GM19238 (cell line): ENCODE measurements around the gene ANKRD6.

ENCODE experiments used
- DNase-seq: peaks from one replicate; pipeline ENCODE4 v3.0.0; 2011; ENCODE audit warnings: low spot score; ENCODE audit not compliant: insufficient read length

ANKRD6 gene

DNA sequence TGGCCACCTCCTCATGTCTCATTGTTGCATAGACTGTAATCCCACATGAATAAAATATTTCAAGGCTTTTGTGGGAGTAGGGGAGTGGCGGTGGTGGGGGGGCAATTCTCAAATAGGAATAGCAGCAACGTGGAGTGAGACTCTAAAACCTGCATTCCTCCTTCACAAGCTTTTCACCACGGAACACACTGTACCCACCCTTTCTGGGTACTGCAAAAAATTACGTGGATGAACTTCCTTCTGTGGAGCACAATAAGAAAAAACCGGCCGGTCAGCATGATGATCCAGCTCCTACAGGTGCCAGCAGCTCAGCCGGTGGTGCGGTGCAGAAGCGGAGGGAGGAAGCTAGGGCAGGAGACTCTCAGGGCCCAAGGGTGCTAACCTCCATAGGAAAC lies 19.9 kb upstream of the ANKRD6 start:
- no peak for DNase-seq

DNA sequence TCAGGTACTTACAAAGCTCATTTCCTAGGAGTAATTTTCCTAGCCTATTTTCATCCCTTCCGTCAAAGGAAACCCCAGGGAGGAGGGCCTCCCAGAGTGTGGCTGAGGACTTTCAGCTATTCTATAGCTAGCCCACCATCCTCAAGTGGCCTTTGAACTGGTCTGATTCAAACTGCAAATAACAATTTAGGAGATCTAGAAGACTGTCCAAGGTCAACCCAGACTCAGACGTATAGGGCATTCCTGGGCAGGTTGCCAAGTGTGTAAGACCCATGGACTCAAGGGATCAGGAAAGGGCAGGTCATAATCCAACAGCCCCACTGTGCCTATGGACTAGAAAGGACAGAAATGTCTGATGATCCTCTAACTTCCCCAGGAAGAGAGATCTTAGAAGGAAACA lies 18.7 kb upstream of the ANKRD6 start:
- DNase-seq: no peak

DNA sequence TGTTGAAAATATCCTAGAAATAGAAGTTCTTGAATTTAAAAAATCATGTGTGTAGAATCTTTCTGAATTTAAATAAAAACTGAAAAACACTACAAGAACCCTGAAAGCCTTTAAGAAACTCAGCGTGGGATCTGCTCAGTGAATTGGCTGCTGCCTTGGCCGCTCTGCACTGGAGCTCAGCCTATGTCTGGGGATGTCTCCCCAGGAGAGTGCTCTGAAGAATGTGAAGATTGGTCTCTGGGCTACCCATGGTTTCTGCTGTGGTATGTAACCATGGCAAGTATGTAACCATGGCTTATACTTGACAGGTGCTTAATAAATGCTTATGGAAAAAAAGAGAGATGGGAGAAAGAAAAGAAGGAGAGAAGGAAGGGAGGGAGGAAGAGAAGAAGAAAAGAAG lies 17.8 kb upstream of the ANKRD6 start:
- DNase-seq: no peak

DNA sequence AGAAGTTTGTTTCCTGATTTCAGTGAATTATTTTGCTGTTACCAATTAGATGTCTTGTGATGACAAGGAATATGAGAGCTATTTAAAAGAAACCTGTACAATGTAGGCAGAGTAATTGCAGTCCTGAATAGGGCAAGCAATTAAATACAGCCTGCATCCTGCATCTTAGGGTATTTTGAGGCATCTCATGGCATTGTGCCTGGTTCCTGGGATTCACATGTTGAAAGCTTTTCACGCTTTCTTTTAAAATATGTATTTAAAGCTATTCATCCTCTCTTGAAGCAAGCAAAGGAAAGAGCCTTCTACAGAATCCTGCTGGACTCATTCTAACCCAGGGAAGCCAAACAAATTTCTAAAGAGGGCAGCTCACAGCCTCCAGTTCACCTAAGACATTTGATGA lies 16.2 kb upstream of the ANKRD6 start:
- DNase-seq: no peak

DNA sequence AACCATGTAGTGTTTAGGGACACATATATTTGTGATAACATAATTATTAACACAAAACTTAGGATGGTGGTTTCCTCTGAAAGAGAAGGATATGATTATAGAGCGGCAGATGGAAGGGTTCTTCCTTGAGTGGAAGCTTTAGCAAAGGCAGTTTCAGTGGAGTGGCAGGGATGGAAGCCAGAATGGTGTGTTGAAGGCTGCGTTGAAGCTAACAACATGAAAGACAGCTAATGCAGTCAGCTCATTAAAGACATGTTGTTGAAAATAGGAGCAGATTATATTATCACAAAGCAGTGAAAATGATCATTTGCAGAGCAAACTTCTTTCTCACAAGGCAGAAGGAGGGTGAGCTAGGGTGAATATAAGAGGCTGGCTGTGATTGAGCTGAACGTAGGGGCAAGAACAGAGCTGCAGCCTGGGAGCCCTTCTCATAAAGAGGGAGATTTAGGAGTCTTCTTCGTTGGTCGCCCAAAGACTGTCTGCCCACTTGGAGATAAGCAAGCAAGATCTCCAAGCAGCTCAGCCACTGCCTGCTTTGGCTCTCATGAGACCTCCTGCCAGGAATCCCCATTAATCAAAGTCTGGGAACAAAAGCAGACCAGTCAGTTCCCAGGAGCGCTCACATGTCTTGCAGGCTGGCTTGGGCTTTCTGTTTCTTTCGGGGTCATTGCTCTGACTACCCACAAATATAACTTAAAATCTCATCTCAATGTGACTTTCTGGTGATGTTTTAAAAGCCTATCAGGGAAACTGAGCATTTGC lies 2.6 kb upstream of the ANKRD6 start:
- no peak for DNase-seq

DNA sequence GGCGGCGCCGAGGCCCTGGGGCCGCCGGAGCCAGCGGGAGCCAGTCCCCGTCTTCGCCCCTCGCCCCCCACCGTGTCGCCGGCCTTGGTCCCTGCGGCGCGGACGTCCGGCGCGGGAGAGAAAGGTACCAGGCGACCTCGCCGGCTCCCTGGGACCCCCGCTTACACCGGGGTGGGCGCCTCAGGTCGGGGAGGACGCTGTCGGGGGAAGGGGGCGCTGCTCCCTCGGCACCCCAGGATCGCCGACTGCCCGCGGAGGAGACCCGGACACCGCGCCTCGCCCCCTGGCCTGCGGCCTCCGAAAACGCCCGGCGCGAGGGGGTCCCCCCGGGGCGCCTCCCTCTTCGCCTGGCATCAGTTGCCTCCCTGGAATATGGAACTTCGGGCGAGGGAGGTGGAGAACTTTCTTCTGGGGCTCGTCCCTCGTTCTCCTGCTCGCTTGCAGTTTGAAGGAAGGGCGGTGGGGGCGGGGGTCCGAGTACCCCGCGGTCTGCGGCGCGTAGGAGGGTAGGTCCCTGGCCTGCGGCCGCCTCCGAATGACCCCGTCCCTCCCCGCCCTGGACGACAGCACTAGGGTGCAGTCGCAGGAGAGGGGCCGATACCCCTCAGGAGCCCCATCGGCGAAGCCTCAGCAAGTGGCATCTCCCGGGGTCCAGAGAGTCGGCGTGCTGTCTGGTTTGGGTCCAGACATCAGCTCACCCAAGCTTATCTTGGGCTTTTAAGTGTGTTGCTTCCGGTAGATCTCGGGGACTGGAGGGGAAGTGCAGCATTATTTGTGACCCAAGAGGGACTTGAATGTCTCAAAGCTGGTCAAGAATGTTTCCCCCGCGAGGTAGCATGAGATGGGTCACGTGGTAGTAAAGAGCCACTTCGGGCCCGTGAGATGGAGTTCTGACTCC lies 549 bp downstream of the ANKRD6 start:
- DNase-seq: no peak

DNA sequence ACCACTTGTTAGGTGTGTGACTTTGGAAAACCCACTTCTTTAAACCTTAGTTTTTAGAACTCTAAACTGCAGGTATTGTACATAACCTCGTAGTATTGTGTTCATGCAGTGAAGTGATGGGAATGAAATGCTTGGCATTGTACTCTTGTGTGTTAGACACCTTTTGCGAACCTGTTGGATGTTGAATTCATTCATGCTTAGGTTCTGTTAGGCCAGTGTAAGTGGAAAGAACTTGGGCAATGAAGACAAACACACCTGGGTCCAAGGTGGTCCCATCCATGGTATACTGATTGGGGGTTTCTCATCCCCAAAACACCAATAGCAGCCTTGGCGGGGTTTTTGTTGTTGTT lies 1.2 kb downstream of the ANKRD6 start:
- DNase-seq: no peak

DNA sequence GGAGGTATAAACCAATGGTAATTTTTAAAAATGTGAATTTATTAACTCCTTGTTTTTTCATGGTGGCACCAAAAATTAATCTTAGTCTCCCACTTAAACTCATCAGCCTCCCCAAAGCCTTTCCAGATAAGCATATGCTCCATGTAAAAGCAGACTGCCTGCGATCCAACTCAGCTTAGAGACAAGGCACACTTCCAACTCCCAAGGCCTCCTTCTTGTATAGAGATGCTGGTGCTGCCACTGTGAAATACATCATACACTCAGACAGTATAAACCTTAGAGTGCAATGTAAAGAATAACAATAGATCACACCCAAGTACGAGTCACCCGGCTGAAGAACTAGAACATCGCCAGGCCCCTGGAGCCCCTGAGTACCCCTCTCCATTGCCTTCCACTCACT lies 2.0 kb downstream of the ANKRD6 start:
- DNase-seq: no peak

DNA sequence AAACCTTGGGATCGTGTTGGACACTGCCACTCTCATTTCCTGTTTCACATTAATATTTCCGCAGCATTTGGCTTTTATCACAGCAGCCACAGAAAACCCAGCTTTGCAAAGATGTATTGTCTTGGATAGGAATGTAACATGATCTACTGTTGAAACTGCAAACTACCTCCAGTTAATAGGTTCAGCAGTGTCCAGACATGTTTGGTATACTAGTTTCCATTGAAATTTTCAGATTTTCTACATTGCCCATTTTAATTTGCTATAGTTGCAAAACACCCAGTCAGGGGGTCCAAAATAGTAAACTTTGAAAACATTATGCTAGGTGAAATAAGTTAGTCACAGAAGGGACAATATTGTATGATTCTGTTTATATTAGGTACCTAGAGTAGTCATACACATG lies 3.3 kb downstream of the ANKRD6 start:
- no peak for DNase-seq

DNA sequence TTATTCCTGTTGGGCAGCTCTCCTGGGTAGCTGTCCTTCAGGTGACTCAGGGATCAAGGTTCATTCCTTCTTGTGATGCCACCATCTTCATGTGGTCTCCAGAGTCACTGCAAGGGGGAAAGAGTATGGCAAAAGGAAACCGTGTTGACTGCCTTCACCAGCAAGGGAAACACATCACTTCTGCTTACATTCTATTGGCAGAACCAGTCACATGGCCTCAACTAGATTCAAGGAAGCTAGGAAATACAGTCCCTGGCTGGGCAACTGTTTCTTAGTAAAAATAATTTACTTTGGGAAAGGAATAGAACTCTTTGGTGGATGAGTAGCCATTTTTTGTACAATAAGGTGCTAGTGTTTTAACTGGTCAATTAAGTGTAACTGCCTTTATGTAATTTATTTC lies 5.3 kb downstream of the ANKRD6 start:
- DNase-seq: no peak

DNA sequence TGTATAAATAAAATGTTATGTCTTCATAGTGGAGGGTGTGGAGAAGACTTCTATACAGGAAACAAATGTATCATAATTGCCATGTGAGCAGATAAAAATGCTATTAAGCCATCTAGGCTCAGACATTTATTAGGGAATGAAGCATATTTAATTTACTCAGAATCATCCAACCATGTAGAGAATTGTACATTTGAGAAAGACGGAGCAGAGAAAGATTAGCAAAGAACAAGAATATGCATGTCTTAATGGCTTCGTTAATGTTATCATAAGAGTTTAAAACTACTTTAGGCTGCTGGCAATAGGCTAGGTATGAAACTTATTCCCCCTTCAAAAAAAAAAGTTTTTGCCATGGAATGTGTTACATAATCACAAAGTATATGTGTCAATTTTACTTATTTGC lies 6.1 kb downstream of the ANKRD6 start:
- no peak for DNase-seq

DNA sequence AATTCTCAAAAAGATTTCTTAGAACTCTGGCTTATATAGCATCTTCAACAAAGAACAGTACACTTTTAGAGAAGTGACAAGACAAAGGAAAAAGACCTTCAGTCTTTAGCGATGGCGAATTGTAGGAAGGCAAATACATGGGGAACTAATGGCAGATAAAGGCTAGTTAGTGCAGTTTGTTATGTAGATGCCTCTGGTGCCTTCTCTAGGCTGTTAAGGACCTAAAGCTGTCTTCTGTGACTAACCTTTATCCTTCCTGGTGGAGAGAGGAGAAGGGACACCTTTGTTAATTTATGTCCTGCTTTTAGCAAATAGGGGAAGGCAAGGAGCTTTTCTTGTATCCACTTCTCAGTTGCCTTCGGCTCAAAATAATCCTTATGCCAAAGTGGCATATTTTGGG lies 7.2 kb downstream of the ANKRD6 start:
- DNase-seq: no peak

DNA sequence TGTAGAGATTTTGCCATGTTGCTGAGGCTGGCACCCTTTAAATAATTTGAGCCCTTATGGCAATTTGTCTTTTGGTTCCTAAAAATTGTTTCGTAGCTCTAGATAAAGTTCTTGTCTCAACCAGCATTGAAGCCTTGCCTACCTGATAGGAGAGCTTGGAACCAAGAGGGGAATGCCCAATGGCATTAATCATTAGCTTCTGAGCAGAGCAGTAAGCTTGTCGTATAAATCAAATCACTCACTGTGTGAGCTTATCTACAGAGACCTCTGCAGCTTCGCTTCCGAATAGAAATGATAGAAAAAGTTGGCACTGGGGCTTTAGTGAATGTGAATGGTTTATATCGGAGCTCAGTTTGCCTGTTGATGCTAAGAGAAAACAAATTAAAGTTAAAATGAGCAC lies 10.7 kb downstream of the ANKRD6 start:
- DNase-seq: no peak

DNA sequence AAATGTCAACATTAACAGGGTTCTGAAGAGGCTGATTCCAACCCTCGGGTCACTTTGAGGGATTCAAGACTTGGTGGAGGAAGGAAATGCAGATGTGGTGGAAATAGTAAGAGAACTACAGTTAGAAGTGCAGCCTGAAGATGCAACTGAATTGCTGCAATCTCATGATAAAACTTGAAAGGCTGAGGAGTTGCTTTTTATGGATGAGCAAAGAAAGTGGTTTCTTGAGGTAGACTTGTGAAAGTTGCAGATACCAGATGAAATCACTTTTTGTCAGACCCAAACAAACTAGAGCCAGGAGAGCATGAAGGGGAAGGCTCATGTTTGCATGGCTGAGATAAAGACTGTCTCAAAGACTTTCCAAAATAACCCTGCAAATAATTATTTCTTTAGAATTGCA lies 16.2 kb downstream of the ANKRD6 start:
- DNase-seq: no peak

DNA sequence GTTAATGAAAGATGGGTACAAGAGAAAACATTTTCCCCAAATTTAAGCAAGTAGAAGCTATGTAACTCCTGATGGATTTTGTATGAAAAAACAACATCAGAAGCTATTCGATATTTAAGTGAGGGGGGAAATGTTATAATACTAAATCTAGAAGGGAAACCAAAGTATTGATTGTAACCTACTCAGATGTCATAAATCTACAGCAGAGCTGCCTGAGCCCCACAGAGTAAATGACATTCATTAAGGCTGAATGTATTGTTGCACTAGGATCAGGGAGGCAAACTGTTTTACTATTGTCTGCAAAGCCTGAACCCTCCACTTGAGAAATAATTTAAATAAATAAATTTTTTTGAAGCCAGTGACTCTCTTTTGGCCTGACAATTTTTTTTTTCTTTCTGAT lies 19.3 kb downstream of the ANKRD6 start:
- no peak for DNase-seq

DNA sequence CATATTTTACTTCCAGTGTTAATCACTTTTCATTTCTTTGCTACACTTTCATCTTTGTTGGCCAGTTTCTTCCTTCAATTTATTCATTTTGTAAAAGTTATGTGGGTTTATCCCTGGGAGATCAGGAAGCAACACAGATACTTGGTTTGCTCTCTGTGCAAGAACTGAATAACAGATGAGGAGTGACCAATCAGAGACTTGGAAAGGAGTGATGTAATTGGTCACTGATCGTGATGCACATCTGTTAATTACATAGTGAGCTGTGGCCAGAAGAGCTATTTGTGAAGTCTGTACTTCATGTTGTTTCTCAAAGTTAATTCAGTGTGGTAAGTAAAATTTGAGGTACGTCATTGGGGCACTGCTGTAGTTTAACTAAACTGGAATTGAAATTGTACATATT lies 21.3 kb downstream of the ANKRD6 start:
- DNase-seq: no peak

DNA sequence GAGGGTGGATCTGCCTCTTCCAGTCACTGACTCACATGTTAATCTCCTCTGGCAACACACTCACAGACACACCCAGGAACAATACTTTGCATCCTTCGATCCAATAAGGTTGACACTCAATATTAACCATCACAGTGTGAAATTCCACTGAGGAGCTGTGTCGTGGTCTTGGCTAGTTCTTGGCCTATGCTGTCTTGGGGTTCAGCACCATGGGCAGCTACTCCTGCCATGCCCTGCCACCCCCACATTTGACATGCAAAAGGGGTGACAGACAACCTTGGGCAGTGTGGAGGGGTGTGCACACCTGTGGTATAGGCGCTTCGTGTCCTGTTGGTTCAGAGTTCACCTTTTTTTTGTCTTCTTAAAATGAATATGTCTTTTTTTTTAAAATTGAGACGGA lies 25.8 kb downstream of the ANKRD6 start:
- DNase-seq: no peak

DNA sequence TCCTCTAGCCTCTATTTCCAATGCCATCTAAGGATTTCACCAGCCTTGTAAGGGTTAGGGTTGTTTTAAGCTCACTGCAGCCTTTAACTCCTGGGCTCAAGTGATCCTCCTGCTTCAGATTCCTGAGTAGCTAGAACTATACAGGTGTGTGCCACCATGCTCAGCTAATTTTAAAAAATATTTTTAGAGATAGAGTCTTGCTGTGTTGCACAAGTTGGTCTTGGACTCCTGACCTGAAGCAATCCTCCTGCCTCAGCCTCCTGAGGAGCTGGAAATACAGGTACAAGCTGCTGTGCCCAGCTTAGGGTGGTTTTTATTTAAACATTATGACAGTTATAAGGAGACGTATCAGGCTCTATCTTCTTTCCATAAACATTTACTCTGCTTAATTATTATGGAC lies 26.5 kb downstream of the ANKRD6 start:
- DNase-seq: no peak

DNA sequence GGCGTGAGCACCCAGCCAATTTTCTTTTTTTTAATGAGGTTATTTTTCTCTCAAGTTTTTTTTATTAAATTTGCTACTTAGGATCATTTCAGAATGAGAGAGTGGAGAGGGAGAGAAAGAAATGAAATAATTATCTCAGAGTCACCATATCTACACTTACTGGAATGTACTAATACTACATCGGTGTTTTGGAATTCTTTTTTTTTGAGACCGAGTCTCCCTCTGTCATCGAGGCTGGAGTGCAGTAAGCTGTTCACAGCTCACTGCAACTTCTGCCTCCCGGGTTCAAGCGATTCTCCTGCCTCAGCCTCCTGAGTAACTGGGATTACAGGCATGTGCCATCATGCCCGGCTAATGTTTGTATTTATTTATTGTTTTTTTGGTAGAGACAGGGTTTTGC lies 27.8 kb downstream of the ANKRD6 start:
- no peak for DNase-seq

DNA sequence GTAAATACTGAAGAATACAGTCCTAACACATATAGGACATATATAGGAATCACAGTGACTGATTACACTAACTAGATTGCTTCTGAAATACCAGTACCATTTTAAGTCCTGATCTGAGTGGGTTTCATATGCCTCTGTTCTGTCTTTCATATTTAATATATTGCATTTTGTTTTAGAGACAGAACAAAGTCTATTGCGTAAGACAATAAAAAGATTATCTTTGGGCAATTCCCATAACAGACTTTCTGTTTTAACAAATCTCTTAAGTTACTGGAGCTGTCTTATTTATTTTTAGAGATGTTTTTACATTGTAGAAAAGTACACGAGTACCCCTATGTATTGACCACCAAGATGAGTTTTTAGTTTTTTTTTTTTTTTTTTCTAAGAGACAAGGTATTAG lies 29.6 kb downstream of the ANKRD6 start:
- DNase-seq: no peak

DNA sequence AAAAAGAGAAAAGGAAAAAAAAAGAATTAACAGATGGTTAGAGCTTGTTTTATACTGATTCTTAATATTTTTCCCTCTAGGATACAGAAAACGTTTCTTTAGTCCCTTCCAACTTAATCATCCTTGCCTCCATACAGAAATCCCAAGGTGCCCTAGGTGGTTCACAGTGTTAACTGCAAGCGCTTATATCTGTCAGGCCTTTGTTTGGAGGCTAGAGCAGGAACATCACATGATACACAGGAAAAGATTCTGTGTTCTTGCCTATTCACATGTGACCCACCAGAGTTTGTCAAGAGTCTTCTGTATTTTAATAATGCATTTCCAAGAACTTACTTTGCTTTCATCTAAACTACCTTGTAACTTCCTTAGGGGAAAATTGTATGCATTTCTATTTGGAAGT lies 31.3 kb downstream of the ANKRD6 start:
- no peak for DNase-seq

DNA sequence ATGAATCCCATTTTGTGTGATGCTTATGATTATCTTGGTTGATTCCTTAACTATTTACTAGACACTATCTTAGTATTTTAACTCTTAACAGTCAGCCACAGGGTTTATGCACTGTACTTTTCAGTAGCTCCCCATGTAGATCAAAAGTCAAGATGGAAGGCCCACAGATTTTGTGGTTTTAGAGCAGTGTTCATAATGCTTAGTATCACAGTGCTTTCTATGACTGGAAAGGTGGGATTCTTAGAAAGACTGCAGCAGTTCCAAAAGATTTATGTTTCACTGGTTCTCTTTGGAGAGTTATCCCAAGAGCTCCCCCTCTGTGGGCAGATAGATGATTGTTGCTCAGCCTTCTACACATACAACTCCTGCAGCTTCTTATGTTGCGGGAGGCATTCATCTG lies 34.5 kb downstream of the ANKRD6 start:
- no peak for DNase-seq

DNA sequence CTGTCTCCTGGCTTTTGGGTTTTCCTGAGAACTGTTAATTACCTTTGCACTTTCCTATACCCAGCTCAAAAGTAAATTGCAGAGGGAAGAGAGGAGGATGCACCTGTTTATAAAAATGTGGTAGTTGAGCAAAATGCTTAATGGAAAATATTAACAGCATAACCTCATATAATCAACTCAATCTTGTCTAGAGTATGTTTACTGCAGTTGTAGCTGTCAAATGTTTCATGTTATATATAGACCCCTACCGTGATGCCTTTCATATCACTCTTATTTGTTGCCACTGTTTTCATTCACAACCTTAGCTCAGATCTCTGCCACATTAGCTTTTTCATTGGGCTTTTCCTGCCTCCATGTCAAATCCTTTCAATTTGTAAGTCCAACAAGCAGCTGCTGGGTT lies 36.0 kb downstream of the ANKRD6 start:
- no peak for DNase-seq
